ENCODE data around the gene EVI5. TPM values are rescaled to one million over a fixed set of nuclear protein-coding genes. Genes with fewer than 3 reads are reported as not detected.

EVI5 gene
- polyA plus RNA-seq, 3 donors: 7.6 to 19.4 (median 14.3) TPM

GRCh38 chr1:92769856-92770255 lies 15.1 kb downstream of the EVI5 start:
- H3K9me3 ChIP-seq (replicated peaks in 1 of 2; ENCODE audit: control insufficient read depth in 1 of 2, insufficient read depth in 1 of 2, low read length in 2 of 2): peaks cover 0 to 6% of the 10 kb centered on the region in 2 donors
- no peak overlapping the region for H3K4me2 ChIP-seq (replicated peaks; ENCODE audit: extremely low read depth, low read length, poor library complexity, severe bottlenecking)
- TF ChIP-seq, protein P1, sequence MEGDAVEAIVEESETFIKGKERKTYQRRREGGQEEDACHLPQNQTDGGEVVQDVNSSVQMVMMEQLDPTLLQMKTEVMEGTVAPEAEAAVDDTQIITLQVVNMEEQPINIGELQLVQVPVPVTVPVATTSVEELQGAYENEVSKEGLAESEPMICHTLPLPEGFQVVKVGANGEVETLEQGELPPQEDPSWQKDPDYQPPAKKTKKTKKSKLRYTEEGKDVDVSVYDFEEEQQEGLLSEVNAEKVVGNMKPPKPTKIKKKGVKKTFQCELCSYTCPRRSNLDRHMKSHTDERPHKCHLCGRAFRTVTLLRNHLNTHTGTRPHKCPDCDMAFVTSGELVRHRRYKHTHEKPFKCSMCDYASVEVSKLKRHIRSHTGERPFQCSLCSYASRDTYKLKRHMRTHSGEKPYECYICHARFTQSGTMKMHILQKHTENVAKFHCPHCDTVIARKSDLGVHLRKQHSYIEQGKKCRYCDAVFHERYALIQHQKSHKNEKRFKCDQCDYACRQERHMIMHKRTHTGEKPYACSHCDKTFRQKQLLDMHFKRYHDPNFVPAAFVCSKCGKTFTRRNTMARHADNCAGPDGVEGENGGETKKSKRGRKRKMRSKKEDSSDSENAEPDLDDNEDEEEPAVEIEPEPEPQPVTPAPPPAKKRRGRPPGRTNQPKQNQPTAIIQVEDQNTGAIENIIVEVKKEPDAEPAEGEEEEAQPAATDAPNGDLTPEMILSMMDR (IDR thresholded peaks at IDR 0.05): no peak
- H4K20me1 ChIP-seq (ENCODE audit: insufficient read depth, low read length): peaks cover 99% of the 10 kb centered on the region
- no peak overlapping the region for H2AFZ ChIP-seq (ENCODE audit: insufficient read depth, low read depth, low read length, poor library complexity, severe bottlenecking)
- WGBS (ENCODE audit: insufficient coverage): no CpG with 5 or more reads among the region's 3 CpGs
- intact Hi-C loops (cut with micrococcal nuclease): no loop called here
- no peak overlapping the region for H3K4me3 ChIP-seq (replicated peaks in 1 of 3; ENCODE audit: low read depth in 2 of 3, low read length in 3 of 3)
- no peak overlapping the region for H3K4me3 Mint-ChIP-seq
- H3K4me1 ChIP-seq (ENCODE audit: control insufficient read depth in 1 of 2, insufficient read depth in 2 of 2, low read length in 2 of 2): peaks cover 2 to 7% of the 10 kb centered on the region in 2 donors
- H3K9me3 Mint-ChIP-seq: peaks cover 6 to 22% (median 12%) of the 10 kb centered on the region in 7 donors
- peaks cover 12% of the 10 kb centered on the region for H3K4me1 Mint-ChIP-seq
- H3K9ac ChIP-seq (ENCODE audit: insufficient read depth, low read length, poor library complexity, severe bottlenecking): no peak overlapping the region
- peaks cover 87% of the 10 kb centered on the region for H3K79me2 ChIP-seq (ENCODE audit: insufficient read depth, low read length)
- H3K27ac ChIP-seq (ENCODE audit: low read depth in 1 of 2, low read length in 2 of 2): no peak overlapping the region
- no peak for DNase-seq
- H3K27me3 ChIP-seq (ENCODE audit: control insufficient read depth in 2 of 2, insufficient read depth in 2 of 2, low read length in 2 of 2): no peaks in the 10 kb centered on the region
- H3K27me3 Mint-ChIP-seq (ENCODE audit: low read depth in 3 of 3): no peaks in the 10 kb centered on the region
- H3K36me3 Mint-ChIP-seq: peaks cover 17 to 39% of the 10 kb centered on the region in 2 donors
- peaks cover 0 to 12% of the 10 kb centered on the region in 2 donors for H3K36me3 ChIP-seq (replicated peaks in 1 of 2; ENCODE audit: control insufficient read depth in 1 of 2, insufficient read depth in 2 of 2, low read length in 2 of 2)
- H3K27ac Mint-ChIP-seq: no peak overlapping the region

DNA sequence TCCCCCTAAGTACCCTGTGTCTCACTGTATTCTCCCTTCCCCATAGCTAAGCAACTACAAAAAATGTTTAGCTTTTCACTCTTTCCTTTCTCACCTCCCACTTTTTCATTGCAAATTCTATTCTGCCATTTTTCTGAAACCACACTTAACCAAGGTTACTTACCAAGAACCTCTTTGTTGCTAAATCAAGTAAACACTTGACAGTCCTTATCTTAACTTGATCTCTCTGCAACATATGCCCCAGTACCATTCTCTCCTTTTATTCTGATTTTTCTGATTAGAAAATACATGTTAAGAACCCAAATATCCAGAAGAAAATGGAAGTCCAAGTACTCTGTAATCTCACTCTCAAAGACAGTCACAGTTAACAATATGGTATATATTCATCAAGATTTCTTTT lies 16.0 kb downstream of the EVI5 start:
- Mint-ChIP-seq H3K27me3 (ENCODE audit: low read depth in 3 of 3) (no peaks in the 10 kb centered on the region), H3K27ac (peak overlapping the region in 1 of 7 donors; percentile 21), H3K4me1 (peaks cover 7% of the 10 kb centered on the region), H3K9me3 (peaks cover 6 to 22% (median 12%) of the 10 kb centered on the region in 7 donors), H3K4me3 (no peak overlapping the region), H3K36me3 (peaks cover 17 to 39% of the 10 kb centered on the region in 2 donors)
- no peak for DNase-seq
- Histone ChIP-seq H3K9ac (ENCODE audit: insufficient read depth, low read length, poor library complexity, severe bottlenecking) (no peak overlapping the region), H3K36me3 (replicated peaks in 1 of 2; ENCODE audit: control insufficient read depth in 1 of 2, insufficient read depth in 2 of 2, low read length in 2 of 2) (peaks cover 0 to 12% of the 10 kb centered on the region in 2 donors), H3K4me2 (replicated peaks; ENCODE audit: extremely low read depth, low read length, poor library complexity, severe bottlenecking) (no peak overlapping the region), H3K79me2 (ENCODE audit: insufficient read depth, low read length) (peaks cover 86% of the 10 kb centered on the region), H3K4me3 (replicated peaks in 1 of 3; ENCODE audit: low read depth in 2 of 3, low read length in 3 of 3) (no peak overlapping the region), H3K9me3 (replicated peaks in 1 of 2; ENCODE audit: control insufficient read depth in 1 of 2, insufficient read depth in 1 of 2, low read length in 2 of 2) (peaks cover 0 to 6% of the 10 kb centered on the region in 2 donors), H4K20me1 (ENCODE audit: insufficient read depth, low read length) (peaks cover 99% of the 10 kb centered on the region), H2AFZ (ENCODE audit: insufficient read depth, low read depth, low read length, poor library complexity, severe bottlenecking) (no peak overlapping the region), H3K27me3 (ENCODE audit: control insufficient read depth in 2 of 2, insufficient read depth in 2 of 2, low read length in 2 of 2) (no peaks in the 10 kb centered on the region), H3K27ac (ENCODE audit: low read depth in 1 of 2, low read length in 2 of 2) (no peak overlapping the region), H3K4me1 (ENCODE audit: control insufficient read depth in 1 of 2, insufficient read depth in 2 of 2, low read length in 2 of 2) (peaks cover 2 to 7% of the 10 kb centered on the region in 2 donors)
- intact Hi-C loops (cut with micrococcal nuclease): no loop called here
- TF ChIP-seq, protein P1 (IDR thresholded peaks at IDR 0.05): no peak
